KMS-11 (cell line): ENCODE results near the gene PAPPA.

Experiments used
- H2AFZ ChIP-seq: fragments of 200-600 bp; sonication (generic); 2 replicates; pipeline ENCODE4 v1.6.1; 2016; ENCODE audit warnings: antibody characterized with exemption, mixed run types, low read depth
- H3K27ac ChIP-seq: fragments of 200-600 bp; sonication (generic); 2 replicates; pipeline ENCODE4 v1.6.1; 2016; ENCODE audit warnings: mild to moderate bottlenecking, mixed run types
- H3K27me3 ChIP-seq: fragments of 200-600 bp; sonication (generic); 2 replicates; pipeline ENCODE4 v1.6.1; 2017; ENCODE audit warnings: mild to moderate bottlenecking, low read depth, mixed run types, moderate library complexity; ENCODE audit not compliant: insufficient read depth
- H3K36me3 ChIP-seq: fragments of 200-600 bp; sonication (generic); 2 replicates; pipeline ENCODE4 v1.6.1; 2017; ENCODE audit warnings: mild to moderate bottlenecking, mixed run types; ENCODE audit not compliant: insufficient read depth
- H3K4me1 ChIP-seq: fragments of 200-600 bp; sonication (generic); 2 replicates; pipeline ENCODE4 v1.6.1; 2016; ENCODE audit warnings: mild to moderate bottlenecking, low read depth, mixed run types; ENCODE audit not compliant: poor library complexity, severe bottlenecking
- H3K4me2 ChIP-seq: fragments of 200-600 bp; sonication (generic); 2 replicates; pipeline ENCODE4 v1.7.0; 2016; ENCODE audit warnings: mild to moderate bottlenecking, mixed run types
- H3K4me3 ChIP-seq: fragments of 200-600 bp; sonication (generic); IDR thresholded peaks from 2 replicates; pipeline ENCODE4 v1.6.1; 2017; ENCODE audit warnings: low read depth, low read length, mixed read lengths; ENCODE audit not compliant: insufficient read depth
- H3K79me2 ChIP-seq: fragments of 200-600 bp; sonication (generic); 2 replicates; pipeline ENCODE4 v1.6.1; 2016; ENCODE audit warnings: low read depth, mixed run types; ENCODE audit not compliant: insufficient read depth
- H3K9ac ChIP-seq: fragments of 200-600 bp; sonication (generic); 2 replicates; pipeline ENCODE4 v1.6.1; 2016; ENCODE audit warnings: mild to moderate bottlenecking, mixed run types
- H4K20me1 ChIP-seq: fragments of 200-600 bp; sonication (generic); 2 replicates; pipeline ENCODE4 v1.6.1; 2016; ENCODE audit warnings: mild to moderate bottlenecking, mixed run types; ENCODE audit not compliant: insufficient read depth
- CTCF ChIP-seq: fragments of 200-600 bp; sonication (generic); conservative IDR thresholded peaks from 2 replicates; pipeline ENCODE4 v1.6.1; 2017; ENCODE audit warnings: low read depth, mild to moderate bottlenecking, antibody characterized with exemption, low read length, moderate library complexity, mixed read lengths

Gene PAPPA

GRCh38 chr9:116151966-116152381, 1.6 kb upstream of the PAPPA start:
- no peaks in the 10 kb centered on the region for H4K20me1 ChIP-seq
- TF ChIP-seq CTCF = no peak

DNA sequence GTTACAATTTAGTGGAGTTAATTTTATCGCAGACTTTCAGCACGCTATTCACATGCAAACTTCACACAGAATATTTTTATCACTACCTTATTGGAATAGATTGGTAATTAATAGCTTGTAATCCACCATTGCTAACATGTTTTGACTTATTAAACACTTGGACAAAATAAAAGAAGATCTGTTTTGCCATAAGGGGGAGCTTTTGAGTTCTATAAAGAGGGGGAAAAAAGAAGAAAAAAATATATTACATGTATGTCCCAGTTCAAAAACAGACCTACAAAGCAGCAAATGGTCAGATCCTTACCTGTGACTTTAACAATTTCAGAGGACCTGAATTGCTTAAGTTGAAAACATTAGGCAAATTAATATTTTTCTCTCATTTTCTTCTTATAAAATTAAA, 1.2 kb upstream of the PAPPA start:
- no peak overlapping the region for H3K4me3 ChIP-seq
- H3K4me2 ChIP-seq = no peak overlapping the region
- no peaks in the 10 kb centered on the region for H3K79me2 ChIP-seq
- H3K4me1 ChIP-seq = no peaks in the 10 kb centered on the region
- H2AFZ ChIP-seq = no peak overlapping the region
- H3K27me3 ChIP-seq = no peaks in the 10 kb centered on the region; the same call in 1 of the 2 replicates
- no peak overlapping the region for H3K9ac ChIP-seq
- H4K20me1 ChIP-seq = no peaks in the 10 kb centered on the region
- H3K36me3 ChIP-seq = no peaks in the 10 kb centered on the region
- peak; percentile 36; the same call in 1 of the 2 replicates for TF ChIP-seq CTCF
- H3K27ac ChIP-seq = no peak overlapping the region

More at GRCh38 chr9:116151966-116152381, 1.6 kb upstream of the PAPPA start:
- Histone ChIP-seq H3K79me2 (no peaks in the 10 kb centered on the region), H2AFZ (no peak overlapping the region), H3K9ac (no peak overlapping the region), H3K36me3 (no peaks in the 10 kb centered on the region), H3K4me2 (no peak overlapping the region), H3K4me3 (no peak overlapping the region), H3K27me3 (no peaks in the 10 kb centered on the region; the same call in 1 of the 2 replicates), H3K27ac (no peak overlapping the region), H3K4me1 (no peaks in the 10 kb centered on the region)

- no peaks in the 10 kb centered on the region for H3K4me1 ChIP-seq
- no peak overlapping the region for H3K4me2 ChIP-seq
- H3K9ac ChIP-seq = no peak overlapping the region
- H3K79me2 ChIP-seq = no peaks in the 10 kb centered on the region
- H3K27me3 ChIP-seq = no peaks in the 10 kb centered on the region; the same call in 1 of the 2 replicates
- no peaks in the 10 kb centered on the region for H3K36me3 ChIP-seq
- no peak overlapping the region for H3K27ac ChIP-seq
- no peak overlapping the region for H3K4me3 ChIP-seq
- H2AFZ ChIP-seq = no peak overlapping the region
- H4K20me1 ChIP-seq = no peaks in the 10 kb centered on the region
- TF ChIP-seq CTCF = no peak
Measured at GRCh38 chr9:116152941-116153764, 438 bp upstream of the PAPPA start.

DNA sequence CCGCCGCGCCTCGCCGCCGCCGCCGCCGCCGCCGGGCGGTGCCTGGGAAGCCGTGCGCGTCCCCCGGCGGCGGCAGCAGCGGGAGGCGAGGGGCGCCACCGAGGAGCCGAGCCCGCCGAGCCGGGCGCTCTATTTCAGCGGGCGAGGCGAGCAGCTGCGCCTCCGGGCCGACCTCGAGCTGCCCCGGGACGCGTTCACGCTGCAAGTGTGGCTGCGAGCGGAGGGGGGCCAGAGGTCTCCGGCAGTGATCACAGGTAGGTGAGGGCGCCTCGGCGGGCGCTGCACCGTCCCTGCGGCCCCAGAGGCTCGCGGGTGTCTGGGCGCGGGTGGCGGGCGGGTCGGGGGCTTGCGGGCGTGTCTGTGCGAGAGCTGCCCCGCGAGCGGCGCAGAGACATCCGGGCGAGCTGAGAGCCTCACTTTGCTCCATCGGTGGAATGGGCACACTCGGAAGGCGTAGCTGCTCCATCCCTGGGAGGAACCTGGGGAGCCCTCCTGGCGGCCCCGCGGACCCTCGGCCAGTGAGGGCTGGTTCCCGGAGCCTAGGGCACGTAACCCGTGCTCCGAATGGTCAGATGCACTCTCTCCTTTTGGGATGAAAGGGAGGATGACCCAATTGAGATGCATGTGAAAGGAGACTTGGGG, 864 bp downstream of the PAPPA start:
- H4K20me1 ChIP-seq = no peaks in the 10 kb centered on the region
- no peak overlapping the region for H3K27ac ChIP-seq
- H3K4me2 ChIP-seq = no peak overlapping the region
- no peaks in the 10 kb centered on the region for H3K79me2 ChIP-seq
- H3K36me3 ChIP-seq = no peaks in the 10 kb centered on the region
- H2AFZ ChIP-seq = no peak overlapping the region
- H3K4me1 ChIP-seq = no peaks in the 10 kb centered on the region
- no peaks in the 10 kb centered on the region; the same call in 1 of the 2 replicates for H3K27me3 ChIP-seq
- TF ChIP-seq CTCF = no peak
- no peak overlapping the region for H3K4me3 ChIP-seq
- H3K9ac ChIP-seq = no peak overlapping the region
